Measurements from ENCODE around the gene MEIOC.
"Not testable (repeated sequence)": the region's sequence is repeated elsewhere in the genome, so short reads cannot be mapped to it uniquely, and the experiment has no call there.

Gene MEIOC

GRCh38 chr17:44655983-44656710 is at the start of gene MEIOC:
Gene MEIOC, plus strand, starts transcription at chr17:44656468. Its CDS starts 146 bp downstream, at chr17:44656614.
- no peak for DNase-seq

- no peak for DNase-seq
Observed at GRCh38 chr17:44606658-44607057, 49.6 kb upstream of the MEIOC start.

GRCh38 chr17:44607836-44608690 is 48.2 kb upstream of the MEIOC start:
- no peak for DNase-seq

- no peak for DNase-seq
Observed at GRCh38 chr17:44608727-44609435, 47.4 kb upstream of the MEIOC start.

- DNase-seq = no peak
Observed at GRCh38 chr17:44610331-44610730, 45.9 kb upstream of the MEIOC start.

- DNase-seq = no peak
Observed at GRCh38 chr17:44610871-44611270, 45.4 kb upstream of the MEIOC start.

- DNase-seq = no peak
Observed at GRCh38 chr17:44614862-44615261, 41.4 kb upstream of the MEIOC start.

GRCh38 chr17:44618652-44619051 is 37.6 kb upstream of the MEIOC start:
- DNase-seq = not testable (repeated sequence)

- no peak for DNase-seq
Observed at GRCh38 chr17:44623070-44623725, 33.1 kb upstream of the MEIOC start.

- DNase-seq = no peak
Observed at GRCh38 chr17:44627513-44628242, 28.6 kb upstream of the MEIOC start.

GRCh38 chr17:44628243-44629188 is 27.8 kb upstream of the MEIOC start:
- no peak for DNase-seq

GRCh38 chr17:44629314-44629713 is 27.0 kb upstream of the MEIOC start:
- DNase-seq = no peak

- no peak for DNase-seq
Observed at GRCh38 chr17:44630703-44631102, 25.6 kb upstream of the MEIOC start.

- no peak for DNase-seq
Observed at GRCh38 chr17:44633998-44634397, 22.3 kb upstream of the MEIOC start.

GRCh38 chr17:44634401-44634800 is 21.9 kb upstream of the MEIOC start:
- DNase-seq = not testable (repeated sequence)

- no peak for DNase-seq
Observed at GRCh38 chr17:44636562-44636961, 19.7 kb upstream of the MEIOC start.

GRCh38 chr17:44637066-44637465 is 19.2 kb upstream of the MEIOC start:
- DNase-seq = no peak

- no peak for DNase-seq
Observed at GRCh38 chr17:44642834-44643233, 13.4 kb upstream of the MEIOC start.

GRCh38 chr17:44645341-44645740 is 10.9 kb upstream of the MEIOC start:
- DNase-seq = no peak

GRCh38 chr17:44646280-44646679 is 10.0 kb upstream of the MEIOC start:
- DNase-seq = no peak

- DNase-seq = no peak
Observed at GRCh38 chr17:44647736-44648135, 8.5 kb upstream of the MEIOC start.
